ENCODE data around the gene CAMTA1. TPM values are rescaled to one million over a fixed set of nuclear protein-coding genes. Genes with fewer than 3 reads are reported as not detected.
"Not testable (repeated sequence)": the region's sequence is repeated elsewhere in the genome, so short reads cannot be mapped to it uniquely, and the experiment has no call there.

Gene CAMTA1
- total RNA-seq, 2 donors from 2014 or later, result 100 to 102 TPM

- DNase-seq (ENCODE audit: low spot score), result no peak
- Histone ChIP-seq H3K4me1 (replicated peaks) (no peaks in the 10 kb centered on the region), H3K4me3 (no peak overlapping the region), H3K36me3 (no peaks in the 10 kb centered on the region), H3K9me3 (no peaks in the 10 kb centered on the region), H3K27me3 (replicated peaks; ENCODE audit: insufficient read depth) (no peaks in the 10 kb centered on the region), H3K27ac (no peak overlapping the region)
- intact Hi-C loops (cut with DNase I), result no loop called here
- WGBS, result 92% methylated on average over 13 of the region's 14 CpGs
- TF ChIP-seq CTCF (IDR thresholded peaks at IDR 0.05), result no peak
- no peak for TF ChIP-seq POLR2A (IDR thresholded peaks at IDR 0.05)
- no peak for TF ChIP-seq POLR2AphosphoS5 (IDR thresholded peaks at IDR 0.05)
Observed at GRCh38 chr1:7592120-7592798, 807.0 kb downstream of the CAMTA1 start.

- 52% methylated on average over 5 of the region's 5 CpGs for WGBS
- no peaks in the 10 kb centered on the region for H3K36me3 ChIP-seq
- no peak for TF ChIP-seq POLR2A (IDR thresholded peaks at IDR 0.05)
- H3K27ac ChIP-seq, result no peak overlapping the region
- no peak overlapping the region for H3K4me3 ChIP-seq
- no peaks in the 10 kb centered on the region for H3K4me1 ChIP-seq (replicated peaks)
- H3K27me3 ChIP-seq (replicated peaks; ENCODE audit: insufficient read depth), result no peaks in the 10 kb centered on the region
- H3K9me3 ChIP-seq, result no peaks in the 10 kb centered on the region
- no peak for DNase-seq (ENCODE audit: low spot score)
- intact Hi-C loops (cut with DNase I), result no loop called here
Observed at GRCh38 chr1:7594002-7594713, 808.9 kb downstream of the CAMTA1 start.

GRCh38 chr1:7594714-7595295 is 809.6 kb downstream of the CAMTA1 start:
- no peak for TF ChIP-seq CTCF (IDR thresholded peaks at IDR 0.05)
- TF ChIP-seq POLR2AphosphoS5 (IDR thresholded peaks at IDR 0.05), result no peak
- no peak for TF ChIP-seq POLR2A (IDR thresholded peaks at IDR 0.05)
- intact Hi-C loops (cut with DNase I), result no loop called here
- H3K27ac ChIP-seq, result no peak overlapping the region
- H3K4me3 ChIP-seq, result no peak overlapping the region
- 89% methylated on average over 13 of the region's 13 CpGs for WGBS
- H3K9me3 ChIP-seq, result no peaks in the 10 kb centered on the region
- no peaks in the 10 kb centered on the region for H3K4me1 ChIP-seq (replicated peaks)
- no peaks in the 10 kb centered on the region for H3K27me3 ChIP-seq (replicated peaks; ENCODE audit: insufficient read depth)
- no peaks in the 10 kb centered on the region for H3K36me3 ChIP-seq
- no peak for DNase-seq (ENCODE audit: low spot score)

GRCh38 chr1:7595336-7595735 is 810.1 kb downstream of the CAMTA1 start:
- Histone ChIP-seq H3K4me3 (no peak overlapping the region), H3K27ac (no peak overlapping the region), H3K27me3 (replicated peaks; ENCODE audit: insufficient read depth) (no peaks in the 10 kb centered on the region), H3K9me3 (no peaks in the 10 kb centered on the region), H3K36me3 (no peaks in the 10 kb centered on the region), H3K4me1 (replicated peaks) (no peaks in the 10 kb centered on the region)
- WGBS, result 66% methylated on average over 8 of the region's 8 CpGs
- no peak for TF ChIP-seq POLR2AphosphoS5 (IDR thresholded peaks at IDR 0.05)
- no peak for TF ChIP-seq CTCF (IDR thresholded peaks at IDR 0.05)
- TF ChIP-seq POLR2A (IDR thresholded peaks at IDR 0.05), result no peak
- intact Hi-C loops (cut with DNase I), result no loop called here
- no peak for DNase-seq (ENCODE audit: low spot score)

- Histone ChIP-seq H3K4me3 (no peak overlapping the region), H3K27ac (no peak overlapping the region), H3K9me3 (no peaks in the 10 kb centered on the region), H3K4me1 (replicated peaks) (no peaks in the 10 kb centered on the region), H3K27me3 (replicated peaks; ENCODE audit: insufficient read depth) (no peaks in the 10 kb centered on the region), H3K36me3 (no peaks in the 10 kb centered on the region)
- DNase-seq (ENCODE audit: low spot score), result no peak
- intact Hi-C loops (cut with DNase I), result no loop called here
- WGBS, result 74% methylated on average over 10 of the region's 10 CpGs
- TF ChIP-seq POLR2A (IDR thresholded peaks at IDR 0.05) (no peak), POLR2AphosphoS5 (IDR thresholded peaks at IDR 0.05) (no peak), CTCF (IDR thresholded peaks at IDR 0.05) (no peak)
Observed at GRCh38 chr1:7596126-7596965, 811.1 kb downstream of the CAMTA1 start.

- DNase-seq (ENCODE audit: low spot score); H3K9me3 ChIP-seq; H3K4me1 ChIP-seq (replicated peaks); H3K27me3 ChIP-seq (replicated peaks; ENCODE audit: insufficient read depth); H3K27ac ChIP-seq; H3K4me3 ChIP-seq; H3K36me3 ChIP-seq; intact Hi-C loops (cut with DNase I): not testable (repeated sequence)
- WGBS, result 79% methylated on average over 3 of the region's 3 CpGs
Observed at GRCh38 chr1:7598058-7598457, 812.8 kb downstream of the CAMTA1 start.

- intact Hi-C loops (cut with DNase I); H3K4me3 ChIP-seq; DNase-seq (ENCODE audit: low spot score); H3K27me3 ChIP-seq (replicated peaks; ENCODE audit: insufficient read depth); H3K27ac ChIP-seq; H3K4me1 ChIP-seq (replicated peaks); H3K36me3 ChIP-seq; H3K9me3 ChIP-seq: not testable (repeated sequence)
- WGBS, result 89% methylated on average over 6 of the region's 6 CpGs
Observed at GRCh38 chr1:7604906-7605305, 819.7 kb downstream of the CAMTA1 start.

All from prostate gland (tissue), 2 donors.